HepG2 (cell line): ENCODE data around the gene TFG. TPM values are rescaled to one million over a fixed set of nuclear protein-coding genes. Genes with fewer than 3 reads are reported as not detected.

ENCODE experiments used
- ATAC-seq: fragments of 200-7000 bp; cut with Tn5 transposase; 3 replicates; pipeline ENCODE4 v1.9.1; 2020; ENCODE audit warnings: mild to moderate bottlenecking, moderate library complexity
- BruUV-seq: library from RNA; stranded (reverse); fragments of 400-500 nt; replicated peaks from 2 replicates; lab custom pipeline; 2021; lab: Mats Ljungman, UMichigan
- CTCF ChIA-PET: fragments of 300-600 bp; formaldehyde crosslinking; extraction: SDS; loops from one replicate; lab custom pipeline; 2021; ENCODE audit warnings: low total read pairs, inconsistent platforms, low intra/inter-chr PET ratio; lab: Yijun Ruan, JAX
- POLR2A ChIA-PET: fragments of 350-600 bp; sonication (Branson Sonifier 250); formaldehyde crosslinking; loops from one replicate; lab custom pipeline; 2020; ENCODE audit warnings: antibody characterized with exemption, inconsistent platforms; lab: Yijun Ruan, JAX
- DNase-seq: peaks from one replicate; pipeline ENCODE4 v3.0.0-alpha.2; 2015; ENCODE audit warnings: low spot score
- FAIRE-seq: peaks from 3 replicates; lab custom pipeline; 2011; peaks lifted over from hg19 to GRCh38; lab: Jason Lieb, UNC
- H2AFZ ChIP-seq: one replicate; pipeline ENCODE4 v1.6.1; 2011; ENCODE audit warnings: low read length, inconsistent platforms
- H3K27ac ChIP-seq: fragments of 300-600 bp; 3 replicates; pipeline ENCODE4 v1.8.0; 2011; ENCODE audit warnings: mixed run types, mild to moderate bottlenecking, mixed read lengths, low read length, inconsistent platforms; ENCODE audit not compliant: insufficient read depth; ENCODE audit errors: extremely low read length
- H3K27me3 ChIP-seq, 2 experiments: fragments of 200-600 bp in 1 of 2; 2 replicates in 1 of 2; 3 replicates in 1 of 2; pipeline versions ENCODE4 v1.6.0 to v1.8.0; 2011; ENCODE audit warnings: low read length in 2 of 2, mild to moderate bottlenecking in 2 of 2, moderate library complexity in 2 of 2, inconsistent platforms in 1 of 2; ENCODE audit not compliant: insufficient read depth in 2 of 2, control insufficient read depth in 1 of 2
- H3K36me3 ChIP-seq, 2 experiments: fragments of 200-600 bp in 1 of 2; replicated peaks in 1 of 2; 2 replicates in 1 of 2; 3 replicates in 1 of 2; pipeline versions ENCODE4 v1.5.1 to v1.8.0; 2011; ENCODE audit warnings: low read length in 2 of 2, inconsistent platforms in 1 of 2; ENCODE audit not compliant: insufficient read depth in 2 of 2, control insufficient read depth in 1 of 2
- H3K4me1 ChIP-seq: 2 replicates; pipeline ENCODE4 v1.5.1; 2012; ENCODE audit warnings: low read length, inconsistent platforms; ENCODE audit not compliant: insufficient read depth
- H3K4me2 ChIP-seq: 2 replicates; pipeline ENCODE4 v1.6.0; 2011; ENCODE audit warnings: low read depth, low read length, inconsistent platforms
- H3K4me3 ChIP-seq, 3 experiments: fragments of 200-600 bp in 1 of 3; sonication (generic), shearing (Covaris generic) in 1 of 3; replicated peaks in 1 of 3; 2 replicates each; pipeline ENCODE4 v1.5.1; 2011 to 2016; ENCODE audit warnings: low read length in 3 of 3, inconsistent platforms in 2 of 3, low read depth in 2 of 3, mild to moderate bottlenecking in 2 of 3, control low read depth in 1 of 3, mixed read lengths in 1 of 3; ENCODE audit not compliant: insufficient read depth in 1 of 3
- H3K79me2 ChIP-seq: one replicate; pipeline ENCODE4 v1.6.1; 2011; ENCODE audit warnings: low read length, inconsistent platforms; ENCODE audit not compliant: insufficient read depth
- H3K9ac ChIP-seq: 2 replicates; pipeline ENCODE4 v1.6.0; 2011; ENCODE audit warnings: mild to moderate bottlenecking, low read depth, low read length, inconsistent platforms; ENCODE audit not compliant: insufficient read depth
- H3K9me3 ChIP-seq: 2 replicates; pipeline ENCODE4 v1.5.1; 2012; ENCODE audit warnings: mild to moderate bottlenecking, low read length
- H4K20me1 ChIP-seq: 2 replicates; pipeline ENCODE4 v1.6.0; 2011; ENCODE audit warnings: inconsistent platforms, mild to moderate bottlenecking, low read length, moderate library complexity; ENCODE audit not compliant: insufficient read depth
- CC2D1A ChIP-seq: sonication (generic); formaldehyde crosslinking; IDR thresholded peaks from 2 replicates; pipeline ENCODE4 v1.8.1; 2023; ENCODE audit warnings: mild to moderate bottlenecking, missing genetic modification reagents
- EEA1 ChIP-seq: sonication (generic); formaldehyde crosslinking; IDR thresholded peaks from 2 replicates; pipeline ENCODE4 v1.5.1; 2020; ENCODE audit warnings: mild to moderate bottlenecking, missing genetic modification reagents, borderline replicate concordance
- HOXA9 ChIP-seq: sonication (generic); formaldehyde crosslinking; IDR thresholded peaks from 2 replicates; pipeline ENCODE4 v1.8.1; 2022; ENCODE audit warnings: missing genetic modification reagents, mild to moderate bottlenecking, moderate library complexity, borderline replicate concordance
- MIER3 ChIP-seq: IDR thresholded peaks from 2 replicates; pipeline ENCODE4 v1.6.1; 2016; ENCODE audit warnings: missing compliant biosample characterization, borderline replicate concordance
- MTERF4 ChIP-seq: sonication (generic); formaldehyde crosslinking; IDR thresholded peaks from 2 replicates; pipeline ENCODE4 v1.8.0; 2023; ENCODE audit warnings: mild to moderate bottlenecking, missing genetic modification reagents
- NCOA2 ChIP-seq: sonication (generic); formaldehyde crosslinking; IDR thresholded peaks from 2 replicates; pipeline ENCODE4 v1.8.0; 2022; ENCODE audit warnings: inconsistent platforms
- NFKBIZ ChIP-seq: IDR thresholded peaks from 2 replicates; pipeline ENCODE4 v1.6.1; 2018; ENCODE audit warnings: missing genetic modification reagents, missing compliant biosample characterization
- TFE3 ChIP-seq: IDR thresholded peaks from 2 replicates; pipeline ENCODE4 v1.6.1; 2016
- USF2 ChIP-seq, 2 experiments: sonication (generic) in 1 of 2; formaldehyde crosslinking in 1 of 2; IDR thresholded peaks; 2 replicates each; pipeline versions ENCODE4 v1.5.1 to v1.6.1; 2011 to 2020; ENCODE audit warnings: borderline replicate concordance in 1 of 2, low read depth in 1 of 2, low read length in 1 of 2, mild to moderate bottlenecking in 1 of 2, missing genetic modification reagents in 1 of 2, moderate library complexity in 1 of 2
- ZNF142 ChIP-seq: sonication (generic); formaldehyde crosslinking; IDR thresholded peaks from 2 replicates; pipeline ENCODE4 v1.4.0; 2020; ENCODE audit warnings: missing genetic modification reagents
- WGBS: methylation state at CpG from one replicate; pipeline ENCODE4 v1.1.6; 2017; ENCODE audit warnings: low lambda C conversion rate; 5-methylcytosine and 5-hydroxymethylcytosine counted together
- in situ Hi-C: cut with HindIII; loops from 2 replicates; pipeline ENCODE4 v1.10.0; 2017; ENCODE audit warnings: low pct_unique_long_range_greater_than_20kb; ENCODE audit not compliant: extremely low pct_ligation_motif_present
- intact Hi-C: fragments of 100-400 bp; cut with micrococcal nuclease; formaldehyde crosslinking; loops from one replicate; pipeline ENCODE4 v1.10.0; 2022; ENCODE audit not compliant: unreplicated experiment
- polyA plus RNA-seq, 8 experiments: library from polyadenylated mRNA; depleted of rRNA in 3 of 8; stranded (reverse) in 7 of 8; unstranded in 1 of 8; fragments of >200 nt; fragmentation: Illumina TruSeq in 4 of 8; extraction: Trizol in 4 of 8; gene quantifications; 2 replicates each; pipeline versions ENCODE4 v1.2.1 to v1.2.3, GENCODE V29; 2011 to 2016; ENCODE audit warnings: low read depth in 4 of 8, missing spikeins in 1 of 8, mixed read lengths in 1 of 8; ENCODE audit not compliant: insufficient read depth in 1 of 8
- total RNA-seq, 5 experiments: library from RNA; depleted of rRNA; stranded (reverse); fragments of >200 nt; fragmentation: Illumina TruSeq; extraction: Trizol; gene quantifications; 2 replicates each; pipeline ENCODE4 v1.2.3, GENCODE V29; 2016; ENCODE audit warnings: low read depth in 1 of 5
- TF ChIP-seq, protein P1 (sequence below): IDR thresholded peaks from 2 replicates; pipeline ENCODE4 v1.6.1; 2016; ENCODE audit warnings: missing compliant biosample characterization, missing genetic modification reagents, borderline replicate concordance

Gene TFG
- total and polyA plus RNA-seq, 2 of the 13 experiments (the other 11 are each of a cell fraction or from before 2014, with no cell fraction given) = 53.6 to 71.7 TPM

DNA sequence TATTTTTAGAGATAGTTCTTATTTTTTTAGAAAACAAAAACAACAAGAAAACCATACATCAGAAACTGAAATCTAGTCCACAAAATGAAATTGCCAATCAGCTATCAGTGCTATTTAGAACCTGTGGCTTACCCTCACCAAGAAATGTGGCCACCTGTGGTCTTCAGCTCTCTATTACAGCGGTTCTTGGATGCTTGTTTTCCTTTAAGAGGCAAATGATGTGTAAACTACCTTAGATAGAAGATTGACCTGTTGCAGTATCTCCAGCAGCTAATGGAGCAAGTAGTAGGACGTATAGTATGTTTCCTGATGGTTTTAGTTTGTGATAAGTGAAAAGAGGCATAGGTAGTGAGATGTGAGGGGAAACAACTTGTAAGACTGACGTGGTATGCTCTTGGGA lies 21.2 kb downstream of the TFG start:
- FAIRE-seq = no peak
- H4K20me1 ChIP-seq = peaks cover 6% of the 10 kb centered on the region; the same call in 1 of the 2 replicates
- peaks cover 8% of the 10 kb centered on the region for H3K79me2 ChIP-seq
- no peak for DNase-seq
- no TSS peak for BruUV-seq
- no peaks in the 10 kb centered on the region for H3K27me3 ChIP-seq
- no peak overlapping the region for H3K27ac ChIP-seq
- no peak overlapping the region for H3K4me2 ChIP-seq
- no peak overlapping the region for H3K4me3 ChIP-seq
- H3K9ac ChIP-seq = no peak overlapping the region
- intact Hi-C loops (no loop called here), in situ Hi-C loops (no loop called here)
- ATAC-seq = no peak
- H2AFZ ChIP-seq = no peak overlapping the region
- 97% methylated on average over 3 of the region's 3 CpGs for WGBS
- H3K9me3 ChIP-seq = no peaks in the 10 kb centered on the region
- ChIA-PET POLR2A (interaction anchor here (0.6 kb wide), 1 partner anchor 20 kb away, joined by 3 read pairs; no protein-coding TSS in a partner anchor), CTCF (no interaction called here)
- TF ChIP-seq USF2 (IDR thresholded peaks at IDR 0.05; ENCODE audit: low read depth, low read length) (no peak), USF2 (CRISPR knock-in tag; IDR thresholded peaks at IDR 0.05; ENCODE audit: borderline replicate concordance) (no peak), MTERF4 (CRISPR knock-in tag) (no peak), TFE3 (CRISPR knock-in tag) (no peak), HOXA9 (CRISPR knock-in tag) (no peak), MIER3 (CRISPR knock-in tag) (no peak), EEA1 (CRISPR knock-in tag) (no peak), CC2D1A (no peak), NFKBIZ (no peak), NCOA2 (CRISPR knock-in tag) (no peak), ZNF142 (CRISPR knock-in tag) (no peak)
- TF ChIP-seq, protein P1, sequence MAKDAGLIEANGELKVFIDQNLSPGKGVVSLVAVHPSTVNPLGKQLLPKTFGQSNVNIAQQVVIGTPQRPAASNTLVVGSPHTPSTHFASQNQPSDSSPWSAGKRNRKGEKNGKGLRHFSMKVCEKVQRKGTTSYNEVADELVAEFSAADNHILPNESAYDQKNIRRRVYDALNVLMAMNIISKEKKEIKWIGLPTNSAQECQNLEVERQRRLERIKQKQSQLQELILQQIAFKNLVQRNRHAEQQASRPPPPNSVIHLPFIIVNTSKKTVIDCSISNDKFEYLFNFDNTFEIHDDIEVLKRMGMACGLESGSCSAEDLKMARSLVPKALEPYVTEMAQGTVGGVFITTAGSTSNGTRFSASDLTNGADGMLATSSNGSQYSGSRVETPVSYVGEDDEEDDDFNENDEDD = no peak
- peaks cover 12 to 65% of the 10 kb centered on the region in 2 experiments for H3K36me3 ChIP-seq
- peaks cover 7% of the 10 kb centered on the region for H3K4me1 ChIP-seq
